IMR-90 (cell line): ENCODE measurements around the gene KRT79. TPM values are rescaled to one million over a fixed set of nuclear protein-coding genes. Genes with fewer than 3 reads are reported as not detected.

Experiments
- ATAC-seq: fragments of 200-7000 bp; cut with Tn5 transposase; 2 replicates; pipeline ENCODE4 v1.9.1; 2020; ENCODE audit warnings: low read depth, mild to moderate bottlenecking, moderate library complexity
- BruUV-seq: library from RNA; stranded (reverse); fragments of 400-500 nt; replicated peaks from 2 replicates; lab custom pipeline; 2021; lab: Mats Ljungman, UMichigan
- CTCF ChIA-PET: fragments of 300-600 bp; formaldehyde crosslinking; extraction: SDS; loops from one replicate; lab custom pipeline; 2021; ENCODE audit warnings: antibody characterized with exemption; lab: Yijun Ruan, JAX
- POLR2A ChIA-PET: fragments of 300-600 bp; sonication (Branson Sonifier 250); formaldehyde crosslinking; loops from one replicate; lab custom pipeline; 2022; ENCODE audit warnings: antibody characterized with exemption; ENCODE audit not compliant: unreplicated experiment; lab: Charles Lee
- DNase-seq: peaks from one replicate; pipeline ENCODE4 v3.0.0; 2013
- H2AFZ ChIP-seq: replicated peaks from 2 replicates; pipeline ENCODE3; 2013; ENCODE audit warnings: low read length, mild to moderate bottlenecking; ENCODE audit not compliant: poor library complexity
- H2AK5ac ChIP-seq: 2 replicates; pipeline ENCODE4 v1.6.1; 2013; ENCODE audit warnings: low read depth, low read length, inconsistent platforms
- H2AK9ac ChIP-seq: replicated peaks from 2 replicates; pipeline ENCODE3; 2013; ENCODE audit warnings: mild to moderate bottlenecking, low read depth, low read length, moderate library complexity; ENCODE audit not compliant: poor library complexity
- H2BK120ac ChIP-seq: 2 replicates; pipeline ENCODE4 v1.6.1; 2013; ENCODE audit warnings: low read depth, low read length, inconsistent platforms
- H2BK15ac ChIP-seq: 3 replicates; pipeline ENCODE4 v1.6.1; 2013; ENCODE audit warnings: low read depth, low read length, inconsistent platforms
- H2BK20ac ChIP-seq: 2 replicates; pipeline ENCODE4 v1.6.1; 2013; ENCODE audit warnings: low read depth, mild to moderate bottlenecking, inconsistent platforms, low read length, moderate library complexity
- H2BK5ac ChIP-seq: 2 replicates; pipeline ENCODE4 v1.6.1; 2013; ENCODE audit warnings: mild to moderate bottlenecking, low read depth, low read length, inconsistent platforms; ENCODE audit not compliant: poor library complexity, severe bottlenecking
- H3K14ac ChIP-seq: replicated peaks from 2 replicates; pipeline ENCODE4 v1.6.1; 2013; ENCODE audit warnings: low read depth, low read length, inconsistent platforms
- H3K18ac ChIP-seq: 2 replicates; pipeline ENCODE4 v1.6.1; 2013; ENCODE audit warnings: low read depth, low read length, control low read depth
- H3K23ac ChIP-seq: 2 replicates; pipeline ENCODE4 v1.6.1; 2013; ENCODE audit warnings: low read depth, low read length, inconsistent platforms
- H3K27ac ChIP-seq: 2 replicates; pipeline ENCODE4 v1.5.1; 2013; ENCODE audit warnings: mild to moderate bottlenecking, control low read depth, low read length; ENCODE audit not compliant: insufficient read depth
- H3K27me3 ChIP-seq: 2 replicates; pipeline ENCODE4 v1.6.1; 2013; ENCODE audit warnings: low read length; ENCODE audit not compliant: control insufficient read depth, insufficient read depth
- H3K36me3 ChIP-seq: 2 replicates; pipeline ENCODE4 v1.6.1; 2013; ENCODE audit warnings: low read length, mixed read lengths; ENCODE audit not compliant: control insufficient read depth, insufficient read depth
- H3K4ac ChIP-seq: 2 replicates; pipeline ENCODE4 v1.6.1; 2013; ENCODE audit warnings: low read depth, low read length, inconsistent platforms
- H3K4me1 ChIP-seq: 2 replicates; pipeline ENCODE4 v1.6.1; 2013; ENCODE audit warnings: low read length, mixed read lengths; ENCODE audit not compliant: control insufficient read depth, insufficient read depth
- H3K4me2 ChIP-seq: 2 replicates; pipeline ENCODE4 v1.6.1; 2013; ENCODE audit warnings: low read depth, mild to moderate bottlenecking, control low read depth, low read length, moderate library complexity
- H3K4me3 ChIP-seq: 2 replicates; pipeline ENCODE4 v1.5.1; 2013; ENCODE audit warnings: low read depth, mild to moderate bottlenecking, control low read depth, low read length, moderate library complexity; ENCODE audit not compliant: insufficient read depth
- H3K56ac ChIP-seq: 2 replicates; pipeline ENCODE4 v1.6.1; 2013; ENCODE audit warnings: low read length, inconsistent platforms; ENCODE audit not compliant: insufficient read depth; ENCODE audit errors: extremely low read depth
- H3K79me1 ChIP-seq, 2 experiments: 2 replicates each; pipeline ENCODE4 v1.6.1; 2013; ENCODE audit warnings: low read length in 2 of 2, inconsistent platforms in 1 of 2, low read depth in 1 of 2
- H3K9ac ChIP-seq: 2 replicates; pipeline ENCODE4 v1.6.1; 2013; ENCODE audit warnings: low read depth, low read length, control low read depth
- H3K9me1 ChIP-seq: 2 replicates; pipeline ENCODE4 v1.6.1; 2013; ENCODE audit warnings: low read length, inconsistent platforms; ENCODE audit not compliant: insufficient read depth
- H3K9me3 ChIP-seq: 2 replicates; pipeline ENCODE4 v1.6.1; 2013; ENCODE audit warnings: low read length; ENCODE audit not compliant: control insufficient read depth, insufficient read depth
- H4K20me1 ChIP-seq: 2 replicates; pipeline ENCODE4 v1.6.1; 2013; ENCODE audit warnings: low read length, inconsistent platforms; ENCODE audit not compliant: insufficient read depth
- H4K5ac ChIP-seq: 2 replicates; pipeline ENCODE4 v1.6.1; 2013; ENCODE audit warnings: mild to moderate bottlenecking, low read depth, low read length, control low read depth
- H4K8ac ChIP-seq, 2 experiments: 2 replicates each; pipeline ENCODE4 v1.6.1; 2013; ENCODE audit warnings: low read depth in 2 of 2, low read length in 2 of 2, control low read depth in 1 of 2, inconsistent platforms in 1 of 2
- H4K91ac ChIP-seq: 2 replicates; pipeline ENCODE4 v1.6.1; 2013; ENCODE audit warnings: low read depth, low read length, inconsistent platforms; ENCODE audit not compliant: insufficient read depth
- BHLHE40 ChIP-seq: fragments of 150-350 bp; IDR thresholded peaks from 2 replicates; pipeline ENCODE4 v1.6.1; 2016; ENCODE audit warnings: mild to moderate bottlenecking, low read depth, low read length
- CEBPB ChIP-seq: IDR thresholded peaks from 2 replicates; pipeline ENCODE4 v1.6.1; 2012; ENCODE audit warnings: low read depth, low read length, improper control_type of control experiment
- CHD1 ChIP-seq: IDR thresholded peaks from 2 replicates; pipeline ENCODE4 v1.6.1; 2012; ENCODE audit warnings: low read depth, low read length, improper control_type of control experiment
- CTCF ChIP-seq: conservative IDR thresholded peaks from 2 replicates; pipeline ENCODE4 v1.5.1; 2012; ENCODE audit warnings: mild to moderate bottlenecking, low read depth, low read length, improper control_type of control experiment
- ELK1 ChIP-seq: fragments of 150-350 bp; IDR thresholded peaks from 2 replicates; pipeline ENCODE4 v1.6.1; 2016; ENCODE audit warnings: low read depth, mild to moderate bottlenecking, low read length, moderate library complexity, borderline replicate concordance
- FOS ChIP-seq: fragments of 150-350 bp; IDR thresholded peaks from 2 replicates; pipeline ENCODE4 v1.6.1; 2016; ENCODE audit warnings: low read depth, low read length
- MAFK ChIP-seq: IDR thresholded peaks from 2 replicates; pipeline ENCODE4 v1.6.1; 2012; ENCODE audit warnings: low read depth, low read length, improper control_type of control experiment
- MAZ ChIP-seq: IDR thresholded peaks from 2 replicates; pipeline ENCODE4 v1.6.1; 2012; ENCODE audit warnings: low read depth, mild to moderate bottlenecking, low read length, improper control_type of control experiment, moderate library complexity, borderline replicate concordance
- MXI1 ChIP-seq: IDR thresholded peaks from 2 replicates; pipeline ENCODE4 v1.6.1; 2012; ENCODE audit warnings: low read depth, mild to moderate bottlenecking, low read length, moderate library complexity, borderline replicate concordance
- NFE2L2 ChIP-seq: fragments of 150-350 bp; IDR thresholded peaks from 2 replicates; pipeline ENCODE4 v1.6.1; 2016; ENCODE audit warnings: low read depth, mild to moderate bottlenecking, low read length
- POLR2A ChIP-seq: IDR thresholded peaks from 2 replicates; pipeline ENCODE4 v1.6.1; 2012; ENCODE audit warnings: mild to moderate bottlenecking, low read depth, low read length
- RAD21 ChIP-seq: IDR thresholded peaks from 2 replicates; pipeline ENCODE4 v1.6.1; 2012; ENCODE audit warnings: low read length, improper control_type of control experiment
- RCOR1 ChIP-seq: IDR thresholded peaks from 2 replicates; pipeline ENCODE4 v1.6.1; 2012; ENCODE audit warnings: mild to moderate bottlenecking, low read length, improper control_type of control experiment; ENCODE audit not compliant: insufficient replicate concordance
- RFX5 ChIP-seq: IDR thresholded peaks from 2 replicates; pipeline ENCODE4 v1.8.0; 2012; ENCODE audit warnings: low read depth, mild to moderate bottlenecking, low read length, moderate library complexity
- SMC3 ChIP-seq: fragments of 150-350 bp; IDR thresholded peaks from 2 replicates; pipeline ENCODE4 v1.6.1; 2016; ENCODE audit warnings: low read depth, mild to moderate bottlenecking, antibody characterized with exemption, low read length, moderate library complexity
- USF2 ChIP-seq: fragments of 150-350 bp; IDR thresholded peaks from 2 replicates; pipeline ENCODE4 v1.6.1; 2017; ENCODE audit warnings: mild to moderate bottlenecking, antibody characterized with exemption, low read length, low read depth
- WGBS, 2 experiments: methylation state at CpG; one replicate each; pipeline versions ENCODE4 v1.1.5 to v1.1.7; 2013; ENCODE audit warnings: missing lambda C conversion rate in 2 of 2; ENCODE audit not compliant: insufficient read length in 1 of 2; ENCODE audit errors: extremely low coverage in 2 of 2; 5-methylcytosine and 5-hydroxymethylcytosine counted together
- dilution Hi-C: fragments of 300-500 bp; cut with HindIII; formaldehyde crosslinking; loops from one replicate; pipeline ENCODE4 v1.14.3; 2018; ENCODE audit warnings: low sequenced_read_pairs; ENCODE audit not compliant: unreplicated experiment
- in situ Hi-C: fragments of 300-500 bp; cut with MboI; formaldehyde crosslinking; loops from 3 replicates; pipeline ENCODE4 v1.14.3; 2019; ENCODE audit warnings: low sequenced_read_pairs, inconsistent platforms, mixed read lengths
- intact Hi-C: fragments of 100-400 bp; cut with micrococcal nuclease; formaldehyde crosslinking; loops from 2 replicates; pipeline ENCODE4 v1.10.0; 2022
- polyA plus RNA-seq, 3 experiments: library from polyadenylated mRNA; depleted of rRNA; stranded (reverse); fragments of >200 nt; gene quantifications; 2 replicates each; pipeline ENCODE4 v1.2.3, GENCODE V29; 2012; ENCODE audit warnings: low replicate concordance in 1 of 3
- total RNA-seq: library from RNA; depleted of rRNA; stranded (reverse); fragments of >200 nt; gene quantifications from 2 replicates; pipeline ENCODE4 v1.2.3, GENCODE V29; 2012

Gene KRT79
- total and polyA plus RNA-seq, 2 of the 4 experiments (the other 2 are of a cell fraction), result under 0.01 to 0.24 TPM

- Histone ChIP-seq H3K4me1 (no peaks in the 10 kb centered on the region), H3K14ac (no peak overlapping the region)
Observed at GRCh38 chr12:52796839-52797528, 37.1 kb downstream of the KRT79 start.

More at GRCh38 chr12:52796839-52797528, 37.1 kb downstream of the KRT79 start:
- H2BK120ac ChIP-seq, result no peak overlapping the region
- WGBS, 2 experiments, result 80% methylated on average over 1 of the region's 3 CpGs; no CpG with 5 or more reads in 1 of the 2 experiments
- peaks cover 9% of the 10 kb centered on the region for H3K27me3 ChIP-seq
- no peak overlapping the region for H3K56ac ChIP-seq
- H3K23ac ChIP-seq, result no peak overlapping the region
- ATAC-seq (no peak), DNase-seq (no peak)
- no peak overlapping the region for H2BK15ac ChIP-seq
- in situ Hi-C loops (no loop called here), dilution Hi-C loops (no loop called here), intact Hi-C loops (no loop called here)
- H3K4me2 ChIP-seq, result no peak overlapping the region
- H3K27ac ChIP-seq, result no peak overlapping the region
- no peak overlapping the region for H4K5ac ChIP-seq
- H3K18ac ChIP-seq, result no peak overlapping the region
- H3K9me1 ChIP-seq, result peaks cover 3% of the 10 kb centered on the region; the same call in 1 of the 2 replicates
- no peak overlapping the region for H2AK5ac ChIP-seq
- POLR2A ChIA-PET, result no interaction called here
- H4K8ac ChIP-seq, result no peak overlapping the region
- H2BK5ac ChIP-seq, result no peak overlapping the region
- no peak overlapping the region for H2AK9ac ChIP-seq
- H2AFZ ChIP-seq, result no peak overlapping the region
- H3K9me3 ChIP-seq, result no peaks in the 10 kb centered on the region
- no peak overlapping the region for H3K9ac ChIP-seq
- no peak overlapping the region for H3K4ac ChIP-seq
- CTCF ChIA-PET, result interaction anchor here (0.9 kb wide), 1 partner anchor 69 kb away, joined by 3 read pairs; no protein-coding TSS in a partner anchor
- no peaks in the 10 kb centered on the region; the same call in 1 of the 2 replicates for H4K20me1 ChIP-seq
- H3K79me1 ChIP-seq, result no peaks in the 10 kb centered on the region
- no peak for TF ChIP-seq ELK1
- no peak for TF ChIP-seq RAD21
- no peak for TF ChIP-seq NFE2L2
- no peak for TF ChIP-seq RCOR1
- TF ChIP-seq RFX5, result no peak
- TF ChIP-seq MXI1, result no peak
- TF ChIP-seq CTCF, result no peak
- TF ChIP-seq SMC3, result no peak
- no peak for TF ChIP-seq POLR2A
- no peak for TF ChIP-seq CHD1
- TF ChIP-seq FOS, result no peak
- no peak for TF ChIP-seq CEBPB
- TF ChIP-seq MAFK, result no peak
- no peak for TF ChIP-seq MAZ
- no peak for TF ChIP-seq USF2
- TF ChIP-seq BHLHE40, result no peak
- no peak overlapping the region for H4K91ac ChIP-seq
- H3K36me3 ChIP-seq, result no peaks in the 10 kb centered on the region
- H3K4me3 ChIP-seq, result no peak overlapping the region
- no peak overlapping the region for H2BK20ac ChIP-seq
- BruUV-seq, result no TSS peak
